ENCODE results near the gene ST8SIA6. TPM values are rescaled to one million over a fixed set of nuclear protein-coding genes. Genes with fewer than 3 reads are reported as not detected.

ST8SIA6 gene
- total and polyA plus RNA-seq, 9 of the 15 experiments (the other 6 are each of a cell fraction or from before 2014, with no cell fraction given): 0.69 to 6.7 (median 5.0) TPM

- TF ChIP-seq CREB5 (CRISPR knock-in tag; IDR thresholded peaks at IDR 0.05) (no peak), E2F8 (IDR thresholded peaks at IDR 0.05; ENCODE audit: low read depth, partially characterized antibody) (no peak), ARID2 (IDR thresholded peaks at IDR 0.05) (no peak), ZNF764 (CRISPR knock-in tag; IDR thresholded peaks at IDR 0.05; ENCODE audit: low read depth) (no peak), KLF16 (IDR thresholded peaks at IDR 0.05) (0 out of 2 replicates have a peak, but pooled peaks have one; percentile 7), ZEB2 (IDR thresholded peaks at IDR 0.05) (no peak), TFAM (CRISPR knock-in tag; conservative IDR thresholded peaks at IDR 0.05) (no peak), SP2 (IDR thresholded peaks at IDR 0.05; ENCODE audit: extremely low read depth, low read depth, low read length, poor library complexity, severe bottlenecking) (no peak), HNRNPL (IDR thresholded peaks at IDR 0.05; ENCODE audit: low read depth, low read length) (no peak), TAF9B (IDR thresholded peaks at IDR 0.05; ENCODE audit: partially characterized antibody) (no peak), CBX3 (IDR thresholded peaks at IDR 0.05; ENCODE audit: borderline replicate concordance in 1 of 2, low read length in 2 of 2) (peak in 1 of 2 experiments; percentile 46; a peak in 1 of 3 replicates), RBM15 (IDR thresholded peaks at IDR 0.05; ENCODE audit: insufficient read depth, low read length) (no peak), NFIX (CRISPR knock-in tag; IDR thresholded peaks at IDR 0.05; ENCODE audit: low read depth) (no peak), ZNF347 (CRISPR knock-in tag; IDR thresholded peaks at IDR 0.05; ENCODE audit: low read depth) (no peak), MYC (IDR thresholded peaks at IDR 0.05; ENCODE audit: low read depth, low read length) (0 out of 2 replicates have a peak, but pooled peaks have one; percentile 30), MYC (CRISPR knock-in tag; IDR thresholded peaks at IDR 0.05; ENCODE audit: borderline replicate concordance, low read depth) (no peak), ZNF584 (CRISPR knock-in tag; IDR thresholded peaks at IDR 0.05; ENCODE audit: low read depth) (no peak), HIVEP1 (CRISPR knock-in tag; IDR thresholded peaks at IDR 0.05) (no peak), ZNF830 (CRISPR knock-in tag; IDR thresholded peaks at IDR 0.05) (no peak), ZNF133 (CRISPR knock-in tag; IDR thresholded peaks at IDR 0.05) (no peak), MYNN (IDR thresholded peaks at IDR 0.05) (no peak), MYNN (CRISPR knock-in tag; IDR thresholded peaks at IDR 0.05) (no peak), CBX5 (IDR thresholded peaks at IDR 0.05; ENCODE audit: borderline replicate concordance, low read depth) (no peak), ZNF699 (CRISPR knock-in tag; IDR thresholded peaks at IDR 0.05; ENCODE audit: insufficient replicate concordance) (no peak), YY1 (IDR thresholded peaks at IDR 0.05; ENCODE audit: borderline replicate concordance in 1 of 3, control insufficient read depth in 1 of 3, extremely low read depth in 1 of 3, insufficient read depth in 3 of 3, insufficient read length in 1 of 3, insufficient replicate concordance in 2 of 3, low read depth in 1 of 3, low read length in 2 of 3) (peak in 2 of 3 experiments; percentile 19 to 76), PYGO2 (tag; IDR thresholded peaks at IDR 0.05) (no peak), ZNF146 (CRISPR knock-in tag; IDR thresholded peaks at IDR 0.05; ENCODE audit: unreplicated experiment) (no peak), HDGF (IDR thresholded peaks at IDR 0.05) (0 out of 2 replicates have a peak, but pooled peaks have one; percentile 5), SMARCA4 (IDR thresholded peaks at IDR 0.05) (peak; percentile 57)
These were observed 42.1 kb downstream of the ST8SIA6 start (continued) for GRCh38 chr10:17412323-17412722.

All from K562 (cell line).